Pancreas (tissue), 10 donors: ENCODE data around the gene MED31. TPM values are rescaled to one million over a fixed set of nuclear protein-coding genes. Genes with fewer than 3 reads are reported as not detected.

Source experiments
- ATAC-seq, 4 donors: fragments of 200-7000 bp; cut with Tn5 transposase; one replicate each; pipeline versions ENCODE4 v1.8.0 to v1.9.1; 2020; ENCODE audit warnings: mild to moderate bottlenecking in 4 of 4, moderate library complexity in 4 of 4
- DNase-seq, 6 donors: peaks; one replicate each; pipeline ENCODE4 v3.0.0-alpha.2; 2020
- FAIRE-seq: peaks from 2 replicates; lab custom pipeline; 2012; peaks lifted over from hg19 to GRCh38; lab: Jason Lieb, UNC
- H3K27ac ChIP-seq, 4 donors: fragments of 200-600 bp; sonication (generic); 1 replicate in 3 of 4; 2 replicates in 1 of 4; pipeline versions ENCODE4 v1.5.0 to v1.8.0; 2020
- H3K27me3 ChIP-seq, 4 donors: fragments of 200-600 bp; one replicate each; pipeline ENCODE4 v1.8.0; 2021
- H3K36me3 ChIP-seq, 3 donors: fragments of 200-600 bp; sonication (generic) in 1 of 3; one replicate each; pipeline versions ENCODE4 v1.5.0 to v1.8.0; 2020 to 2021
- H3K4me1 ChIP-seq, 3 donors: fragments of 200-600 bp; one replicate each; pipeline ENCODE4 v1.8.0; 2021
- H3K4me3 ChIP-seq, 4 donors: fragments of 200-600 bp; sonication (generic) in 2 of 4; one replicate each; pipeline versions ENCODE4 v1.5.0 to v1.8.0; 2020 to 2021
- H3K9me3 ChIP-seq, 4 donors: fragments of 200-600 bp; one replicate each; pipeline ENCODE4 v1.8.0; 2021
- CTCF ChIP-seq, 4 donors: fragments of 200-600 bp; sonication (generic) in 3 of 4; IDR thresholded peaks; one replicate each; pipeline versions ENCODE4 v1.5.0 to v1.8.0; 2021; ENCODE audit warnings: antibody characterized with exemption in 4 of 4
- WGBS, 2 donors: extraction: QIAGEN DNeasy Blood & Tissue Kit; methylation state at CpG; one replicate each; pipeline ENCODE4 v1.1.7; 2013; 5-methylcytosine and 5-hydroxymethylcytosine counted together
- intact Hi-C, 3 donors: fragments of 100-400 bp; cut with DNase I; formaldehyde crosslinking; loops; one replicate each; pipeline versions ENCODE4 v1.11.1 to v1.14.2; 2022
- polyA plus RNA-seq, 2 donors: library from polyadenylated mRNA; stranded (reverse); fragments of 200-250 nt; gene quantifications; one replicate each; pipeline ENCODE4 v1.2.3, GENCODE V29; 2013
- total RNA-seq, 6 donors: library from RNA; stranded (reverse); fragmentation: NEBNext Ultra II Directional in 4 of 6; extraction: Animal tissue kit (Norgen Biotek cat#: 25700) in 4 of 6; gene quantifications; one replicate each; pipeline versions ENCODE4 v1.2.1 to v1.2.4, GENCODE V29; 2021 to 2023
- donor health status: healthy with polysubstance abuse.
- donor health status: DM: no; HTN: no; CAD: no; lungs with moderate emphysema.
- donor health status: DM: no; HTN: no; CAD: no.
- donor health status: control.
- donor health status: control.
- donor health status: Bipolar disorder and iron deficiency.
- donor health status: DM: yes; HTN: yes; CAD: no.
- donor health status: DM: no; HTN: no; CAD: no.
- donor health status: DM: no; HTN: no; CAD: no.
- donor health status: DM: yes; HTN: yes; CAD: no.

The MED31 gene
- total and polyA plus RNA-seq, 8 donors = 2.2 to 14.5 (median 6.4) TPM

GRCh38 chr17:6683730-6684459 is 32.5 kb upstream of the MED31 start:
- H3K27ac ChIP-seq = no peak overlapping the region
- H3K36me3 ChIP-seq = no peaks in the 10 kb centered on the region
- WGBS, 2 donors = 96% methylated on average over 3 of the region's 3 CpGs
- ATAC-seq = no peak
- no peaks in the 10 kb centered on the region for H3K9me3 ChIP-seq
- FAIRE-seq = no peak
- H3K4me1 ChIP-seq = no peaks in the 10 kb centered on the region
- no peak for DNase-seq
- H3K27me3 ChIP-seq = no peaks in the 10 kb centered on the region
- no peak overlapping the region for H3K4me3 ChIP-seq
- TF ChIP-seq CTCF (IDR thresholded peaks at IDR 0.05) = no peak
- intact Hi-C loops = no loop called here

- Histone ChIP-seq H3K27ac (no peak overlapping the region), H3K27me3 (no peaks in the 10 kb centered on the region), H3K4me3 (no peak overlapping the region), H3K4me1 (no peaks in the 10 kb centered on the region), H3K9me3 (no peaks in the 10 kb centered on the region), H3K36me3 (no peaks in the 10 kb centered on the region)
- TF ChIP-seq CTCF (IDR thresholded peaks at IDR 0.05) = no peak
- WGBS, 2 donors = 24 to 31% methylated on average over 3 of the region's 3 CpGs
- no peak for FAIRE-seq
- no peak for ATAC-seq
- intact Hi-C loops = no loop called here
- DNase-seq = no peak
Observed at GRCh38 chr17:6683081-6683684, 31.8 kb upstream of the MED31 start.

- no peak for FAIRE-seq
Observed at GRCh38 chr17:6682339-6682738, 30.9 kb upstream of the MED31 start.

GRCh38 chr17:6681671-6682070 is 30.3 kb upstream of the MED31 start:
- WGBS, 2 donors = 79 to 87% methylated on average over 5 of the region's 5 CpGs
- H3K36me3 ChIP-seq = no peaks in the 10 kb centered on the region
- H3K4me1 ChIP-seq = no peaks in the 10 kb centered on the region
- H3K4me3 ChIP-seq = no peak overlapping the region
- ATAC-seq (no peak), DNase-seq (no peak), FAIRE-seq (no peak)
- H3K9me3 ChIP-seq = no peaks in the 10 kb centered on the region
- TF ChIP-seq CTCF (IDR thresholded peaks at IDR 0.05) = no peak
- intact Hi-C loops = no loop called here
- no peak overlapping the region for H3K27ac ChIP-seq
- no peaks in the 10 kb centered on the region for H3K27me3 ChIP-seq

More at GRCh38 chr17:6682339-6682738, 30.9 kb upstream of the MED31 start:
- ATAC-seq (no peak), DNase-seq (no peak)
- H3K27ac ChIP-seq = no peak overlapping the region
- no peak for TF ChIP-seq CTCF (IDR thresholded peaks at IDR 0.05)
- no peaks in the 10 kb centered on the region for H3K9me3 ChIP-seq
- H3K36me3 ChIP-seq = no peaks in the 10 kb centered on the region
- H3K27me3 ChIP-seq = no peaks in the 10 kb centered on the region
- 90 to 94% methylated on average over 4 of the region's 4 CpGs for WGBS, 2 donors
- intact Hi-C loops = no loop called here
- H3K4me1 ChIP-seq = no peaks in the 10 kb centered on the region
- no peak overlapping the region for H3K4me3 ChIP-seq

GRCh38 chr17:6681176-6681575 is 29.8 kb upstream of the MED31 start:
- Histone ChIP-seq H3K4me3 (no peak overlapping the region), H3K4me1 (no peaks in the 10 kb centered on the region), H3K36me3 (no peaks in the 10 kb centered on the region), H3K9me3 (no peaks in the 10 kb centered on the region), H3K27me3 (no peaks in the 10 kb centered on the region), H3K27ac (no peak overlapping the region)
- 53 to 58% methylated on average over 4 of the region's 4 CpGs for WGBS, 2 donors
- ATAC-seq = no peak
- DNase-seq = no peak
- no peak for FAIRE-seq
- intact Hi-C loops = no loop called here
- no peak for TF ChIP-seq CTCF (IDR thresholded peaks at IDR 0.05)
